Skeletal muscle tissue (tissue), 4 donors: Measurements from ENCODE around the gene SLC23A3. TPM values are rescaled to one million over a fixed set of nuclear protein-coding genes. Genes with fewer than 3 reads are reported as not detected.

Source experiments
- H3K27ac ChIP-seq: one replicate; pipeline ENCODE4 v1.7.0; 2013; ENCODE audit warnings: mild to moderate bottlenecking, low read depth, low read length, inconsistent platforms
- H3K27me3 ChIP-seq, 3 donors: one replicate each; pipeline ENCODE4 v1.7.0; 2013; ENCODE audit warnings: low read length in 3 of 3; ENCODE audit not compliant: control insufficient read depth in 3 of 3, insufficient read depth in 3 of 3
- H3K36me3 ChIP-seq, 3 donors: one replicate each; pipeline ENCODE4 v1.7.0; 2013; ENCODE audit warnings: low read length in 3 of 3; ENCODE audit not compliant: control insufficient read depth in 3 of 3, insufficient read depth in 3 of 3
- H3K4me1 ChIP-seq, 3 donors: one replicate each; pipeline ENCODE4 v1.7.0; 2013; ENCODE audit warnings: low read length in 3 of 3, mild to moderate bottlenecking in 3 of 3; ENCODE audit not compliant: control insufficient read depth in 3 of 3, insufficient read depth in 3 of 3
- H3K4me3 ChIP-seq, 3 donors: one replicate each; pipeline ENCODE4 v1.7.0; 2013; ENCODE audit warnings: low read length in 3 of 3
- H3K9ac ChIP-seq, 3 donors: one replicate each; pipeline ENCODE4 v1.7.0; 2013; ENCODE audit warnings: low read length in 3 of 3, mild to moderate bottlenecking in 3 of 3, moderate library complexity in 2 of 3, low read depth in 1 of 3
- H3K9me3 ChIP-seq, 3 donors: one replicate each; pipeline ENCODE4 v1.7.0; 2013; ENCODE audit warnings: low read length in 3 of 3; ENCODE audit not compliant: control insufficient read depth in 3 of 3
- total RNA-seq: library from RNA; depleted of rRNA; stranded (reverse); fragments of >200 nt; gene quantifications from one replicate; pipeline ENCODE4 v1.2.3, GENCODE V29; 2014
- donor health status: Osteomylitis.

The SLC23A3 gene
- total RNA-seq, 1 donor from 2014 or later = 0.52 TPM

GRCh38 chr2:219175928-219176817 is 6.3 kb upstream of the SLC23A3 start:
- Histone ChIP-seq H3K9me3 (no peaks in the 10 kb centered on the region), H3K27me3 (no peaks in the 10 kb centered on the region), H3K9ac (peak overlapping the region; percentile 80 to 99 (median 99)), H3K36me3 (peaks cover 45 to 54% (median 47%) of the 10 kb centered on the region in 3 donors), H3K4me3 (peak overlapping the region; percentile 84 to 98 (median 96)), H3K27ac (peak overlapping the region; percentile 99), H3K4me1 (peaks cover 29 to 42% (median 32%) of the 10 kb centered on the region in 3 donors)

GRCh38 chr2:219175486-219175885 is 5.7 kb upstream of the SLC23A3 start:
- Histone ChIP-seq H3K9me3 (no peaks in the 10 kb centered on the region), H3K27ac (no peak overlapping the region), H3K4me1 (peaks cover 34 to 43% (median 38%) of the 10 kb centered on the region in 3 donors), H3K27me3 (no peaks in the 10 kb centered on the region), H3K9ac (peak overlapping the region; percentile 80 to 99 (median 99)), H3K36me3 (peaks cover 38 to 47% (median 40%) of the 10 kb centered on the region in 3 donors), H3K4me3 (peak overlapping the region; percentile 84 to 98 (median 96))

- Histone ChIP-seq H3K4me3 (no peak overlapping the region), H3K9ac (no peak overlapping the region), H3K36me3 (peaks cover 31 to 40% (median 33%) of the 10 kb centered on the region in 3 donors), H3K27ac (no peak overlapping the region), H3K27me3 (no peaks in the 10 kb centered on the region), H3K9me3 (no peaks in the 10 kb centered on the region), H3K4me1 (peaks cover 33 to 39% (median 37%) of the 10 kb centered on the region in 3 donors)
These were observed 5.0 kb upstream of the SLC23A3 start for GRCh38 chr2:219174801-219175200.

- Histone ChIP-seq H3K4me1 (peaks cover 27 to 33% (median 33%) of the 10 kb centered on the region in 3 donors), H3K9ac (no peak overlapping the region), H3K27ac (no peak overlapping the region), H3K9me3 (no peaks in the 10 kb centered on the region), H3K27me3 (no peaks in the 10 kb centered on the region), H3K4me3 (no peak overlapping the region), H3K36me3 (peaks cover 26 to 37% (median 29%) of the 10 kb centered on the region in 3 donors)
These were observed 4.3 kb upstream of the SLC23A3 start for GRCh38 chr2:219174146-219174545.

- H3K27ac ChIP-seq = no peak overlapping the region
These were observed 3.3 kb upstream of the SLC23A3 start for GRCh38 chr2:219173176-219173575.

GRCh38 chr2:219172231-219173154 is 2.7 kb upstream of the SLC23A3 start:
- Histone ChIP-seq H3K36me3 (peaks cover 26 to 33% (median 29%) of the 10 kb centered on the region in 3 donors), H3K9me3 (no peaks in the 10 kb centered on the region), H3K4me3 (no peak overlapping the region), H3K9ac (no peak overlapping the region), H3K4me1 (peaks cover 19 to 26% (median 24%) of the 10 kb centered on the region in 3 donors), H3K27ac (no peak overlapping the region), H3K27me3 (no peaks in the 10 kb centered on the region)

More at GRCh38 chr2:219173176-219173575, 3.3 kb upstream of the SLC23A3 start:
- Histone ChIP-seq H3K9ac (no peak overlapping the region), H3K9me3 (no peaks in the 10 kb centered on the region), H3K4me3 (no peak overlapping the region), H3K4me1 (peaks cover 20 to 26% (median 26%) of the 10 kb centered on the region in 3 donors), H3K36me3 (peaks cover 26 to 33% (median 29%) of the 10 kb centered on the region in 3 donors), H3K27me3 (no peaks in the 10 kb centered on the region)

- peak overlapping the region in 1 of 3 donors; percentile 66 for H3K9ac ChIP-seq
- H3K27me3 ChIP-seq = no peaks in the 10 kb centered on the region
- H3K4me1 ChIP-seq = peaks cover 15 to 21% (median 20%) of the 10 kb centered on the region in 3 donors
- no peaks in the 10 kb centered on the region for H3K9me3 ChIP-seq
- no peak overlapping the region for H3K4me3 ChIP-seq
- H3K27ac ChIP-seq = peak overlapping the region; percentile 72
- peaks cover 26 to 33% (median 29%) of the 10 kb centered on the region in 3 donors for H3K36me3 ChIP-seq
These were observed 1.4 kb upstream of the SLC23A3 start for GRCh38 chr2:219171231-219171651.

- Histone ChIP-seq H3K36me3 (peaks cover 15 to 18% (median 18%) of the 10 kb centered on the region in 3 donors), H3K27me3 (no peaks in the 10 kb centered on the region), H3K9me3 (no peaks in the 10 kb centered on the region)
These were observed 897 bp downstream of the SLC23A3 start for GRCh38 chr2:219168932-219169331.

GRCh38 chr2:219168526-219168925 is 1.3 kb downstream of the SLC23A3 start:
- Histone ChIP-seq H3K4me1 (peaks cover 6 to 11% (median 6%) of the 10 kb centered on the region in 3 donors), H3K9me3 (no peaks in the 10 kb centered on the region), H3K9ac (no peak overlapping the region), H3K4me3 (no peak overlapping the region), H3K36me3 (peaks cover 10 to 15% (median 14%) of the 10 kb centered on the region in 3 donors), H3K27ac (no peak overlapping the region), H3K27me3 (no peaks in the 10 kb centered on the region)

More at GRCh38 chr2:219168932-219169331, 897 bp downstream of the SLC23A3 start:
- Histone ChIP-seq H3K4me1 (peaks cover 6 to 11% (median 6%) of the 10 kb centered on the region in 3 donors), H3K9ac (peak overlapping the region in 1 of 3 donors; percentile 8), H3K27ac (no peak overlapping the region), H3K4me3 (no peak overlapping the region)
